BE2C (cell line): ENCODE measurements around the gene BHLHE40.

Experiments used
- DNase-seq: peaks from one replicate; pipeline ENCODE4 v3.0.0-alpha.2; 2020
- H3K27me3 ChIP-seq: fragments of 250-450 bp; sonication (Bioruptor Pico); 2 replicates; pipeline ENCODE4 v1.5.1; 2020; ENCODE audit warnings: mild to moderate bottlenecking
- H3K36me3 ChIP-seq: fragments of 250-450 bp; sonication (Bioruptor Pico); 2 replicates; pipeline ENCODE4 v1.5.1; 2020; ENCODE audit warnings: mild to moderate bottlenecking
- H3K4me1 ChIP-seq: fragments of 250-450 bp; sonication (Bioruptor Pico); 2 replicates; pipeline ENCODE4 v1.5.1; 2020
- H3K4me3 ChIP-seq: 2 replicates; pipeline ENCODE4 v1.5.1; 2011; ENCODE audit warnings: low read depth, low read length
- H3K9me3 ChIP-seq: fragments of 250-450 bp; sonication (Bioruptor Pico); 2 replicates; pipeline ENCODE4 v1.5.1; 2020
- TF ChIP-seq, protein P1 (sequence below): IDR thresholded peaks from 2 replicates; pipeline ENCODE4 v1.5.1; 2012; ENCODE audit warnings: mild to moderate bottlenecking, low read depth, low read length

BHLHE40 gene

DNA sequence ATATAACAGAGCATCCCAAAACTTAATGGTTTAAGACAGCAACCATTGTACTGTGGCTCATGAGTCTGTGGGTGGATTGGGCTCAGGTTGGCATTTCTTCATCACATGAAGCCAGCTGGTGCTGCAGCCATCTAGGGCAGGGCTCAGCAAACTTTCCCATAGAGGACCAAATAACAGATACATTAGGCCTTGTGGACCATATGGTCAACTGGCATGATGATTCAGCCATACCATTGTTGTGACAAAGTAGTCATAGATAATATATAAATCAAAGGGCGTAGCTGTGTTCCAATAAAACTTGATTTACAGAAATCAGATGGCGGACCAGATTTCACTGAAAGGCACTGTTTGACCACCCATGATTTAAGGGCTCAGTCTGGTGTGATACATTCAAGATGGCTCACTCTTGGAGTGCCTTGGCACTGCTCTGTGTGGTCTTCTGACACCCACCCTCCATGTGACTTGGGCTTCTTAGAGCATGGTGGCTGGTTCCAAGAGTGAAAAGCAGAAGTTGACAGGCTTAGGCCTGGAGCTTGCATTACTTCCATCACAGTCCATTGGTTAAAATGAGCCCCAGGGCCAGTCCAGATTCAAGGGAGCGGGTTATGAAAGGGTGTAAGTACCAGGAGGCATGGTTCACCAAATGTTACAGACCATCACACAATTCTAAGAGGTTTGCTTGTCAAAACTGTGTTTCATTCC, 40.8 kb upstream of the BHLHE40 start:
- no peaks in the 10 kb centered on the region for H3K27me3 ChIP-seq
- no peak for DNase-seq
- TF ChIP-seq, protein P1, sequence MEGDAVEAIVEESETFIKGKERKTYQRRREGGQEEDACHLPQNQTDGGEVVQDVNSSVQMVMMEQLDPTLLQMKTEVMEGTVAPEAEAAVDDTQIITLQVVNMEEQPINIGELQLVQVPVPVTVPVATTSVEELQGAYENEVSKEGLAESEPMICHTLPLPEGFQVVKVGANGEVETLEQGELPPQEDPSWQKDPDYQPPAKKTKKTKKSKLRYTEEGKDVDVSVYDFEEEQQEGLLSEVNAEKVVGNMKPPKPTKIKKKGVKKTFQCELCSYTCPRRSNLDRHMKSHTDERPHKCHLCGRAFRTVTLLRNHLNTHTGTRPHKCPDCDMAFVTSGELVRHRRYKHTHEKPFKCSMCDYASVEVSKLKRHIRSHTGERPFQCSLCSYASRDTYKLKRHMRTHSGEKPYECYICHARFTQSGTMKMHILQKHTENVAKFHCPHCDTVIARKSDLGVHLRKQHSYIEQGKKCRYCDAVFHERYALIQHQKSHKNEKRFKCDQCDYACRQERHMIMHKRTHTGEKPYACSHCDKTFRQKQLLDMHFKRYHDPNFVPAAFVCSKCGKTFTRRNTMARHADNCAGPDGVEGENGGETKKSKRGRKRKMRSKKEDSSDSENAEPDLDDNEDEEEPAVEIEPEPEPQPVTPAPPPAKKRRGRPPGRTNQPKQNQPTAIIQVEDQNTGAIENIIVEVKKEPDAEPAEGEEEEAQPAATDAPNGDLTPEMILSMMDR: no peak

DNA sequence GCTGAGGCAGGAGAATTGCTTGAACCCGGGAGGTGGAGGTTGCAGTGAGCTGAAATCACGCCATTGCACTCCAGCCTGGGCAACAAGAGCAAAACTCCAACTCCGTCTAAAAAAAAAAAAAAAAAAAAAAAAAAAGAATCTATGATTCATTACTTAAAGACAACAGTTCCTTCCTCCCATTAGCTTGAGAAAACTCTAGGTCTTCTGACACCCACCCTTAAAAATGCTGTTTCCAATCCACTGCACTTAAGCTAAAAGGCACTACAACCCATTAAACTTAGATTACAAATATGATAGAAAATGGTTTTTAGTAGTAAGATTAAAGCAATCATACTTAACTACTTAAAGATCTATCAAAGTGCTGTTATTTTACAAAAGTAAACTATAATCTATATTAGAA, 40.0 kb upstream of the BHLHE40 start:
- no peaks in the 10 kb centered on the region for H3K36me3 ChIP-seq
- H3K4me1 ChIP-seq: no peaks in the 10 kb centered on the region
- TF ChIP-seq, protein P1: no peak
- H3K4me3 ChIP-seq: no peak overlapping the region
- H3K27me3 ChIP-seq: no peaks in the 10 kb centered on the region
- H3K9me3 ChIP-seq: no peaks in the 10 kb centered on the region
- no peak for DNase-seq

More for the DNA sequence above, 40.8 kb upstream of the BHLHE40 start:
- H3K9me3 ChIP-seq: no peaks in the 10 kb centered on the region
- no peak overlapping the region for H3K4me3 ChIP-seq
- H3K4me1 ChIP-seq: no peaks in the 10 kb centered on the region
- no peaks in the 10 kb centered on the region for H3K36me3 ChIP-seq

DNA sequence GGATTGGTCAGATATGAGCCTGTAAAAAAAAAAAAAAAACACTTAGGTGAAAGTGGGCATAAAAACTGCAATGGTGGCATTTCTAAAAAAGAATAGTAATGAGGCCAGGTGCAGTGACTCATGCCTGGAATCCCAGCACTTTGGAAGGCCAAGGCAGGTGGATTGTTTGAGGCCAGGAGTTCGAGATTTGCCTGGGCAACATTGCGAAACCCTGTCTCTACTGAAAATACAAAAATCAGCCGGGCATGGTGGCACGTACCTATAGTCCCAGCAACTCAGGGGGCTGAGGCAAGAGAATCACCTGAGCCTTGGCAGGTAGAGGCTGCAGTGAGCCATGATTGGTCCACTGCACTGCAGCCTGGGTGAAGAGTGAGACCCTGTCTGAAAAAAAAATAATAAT, 38.3 kb upstream of the BHLHE40 start:
- no peak for DNase-seq
- Histone ChIP-seq H3K27me3 (no peaks in the 10 kb centered on the region), H3K9me3 (no peaks in the 10 kb centered on the region), H3K36me3 (no peaks in the 10 kb centered on the region), H3K4me1 (no peaks in the 10 kb centered on the region), H3K4me3 (no peak overlapping the region)
- TF ChIP-seq, protein P1: no peak

DNA sequence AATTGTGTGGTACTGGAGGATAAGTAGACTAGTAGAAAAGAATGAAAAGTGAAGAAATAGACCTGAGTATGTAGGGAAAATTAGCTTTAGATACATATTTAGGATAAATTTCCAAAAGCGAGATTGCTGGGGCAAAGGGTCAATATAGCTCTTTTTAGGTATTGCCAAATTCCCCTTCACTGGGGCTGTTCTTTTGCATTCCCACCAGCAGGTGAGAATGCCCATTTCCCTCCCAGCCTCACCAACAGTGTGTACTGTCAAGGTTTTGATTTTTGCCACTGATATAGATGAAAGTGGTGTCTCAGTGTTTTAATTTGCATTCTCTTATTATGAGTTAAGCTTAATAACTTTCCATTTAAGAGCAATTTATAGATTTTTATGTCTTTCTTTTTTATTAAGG, 35.7 kb upstream of the BHLHE40 start:
- Histone ChIP-seq H3K4me1 (no peaks in the 10 kb centered on the region), H3K36me3 (no peaks in the 10 kb centered on the region), H3K9me3 (no peaks in the 10 kb centered on the region), H3K4me3 (no peak overlapping the region), H3K27me3 (no peaks in the 10 kb centered on the region)
- TF ChIP-seq, protein P1: peak; percentile 30; the same call in 1 of the 2 replicates
- no peak for DNase-seq

DNA sequence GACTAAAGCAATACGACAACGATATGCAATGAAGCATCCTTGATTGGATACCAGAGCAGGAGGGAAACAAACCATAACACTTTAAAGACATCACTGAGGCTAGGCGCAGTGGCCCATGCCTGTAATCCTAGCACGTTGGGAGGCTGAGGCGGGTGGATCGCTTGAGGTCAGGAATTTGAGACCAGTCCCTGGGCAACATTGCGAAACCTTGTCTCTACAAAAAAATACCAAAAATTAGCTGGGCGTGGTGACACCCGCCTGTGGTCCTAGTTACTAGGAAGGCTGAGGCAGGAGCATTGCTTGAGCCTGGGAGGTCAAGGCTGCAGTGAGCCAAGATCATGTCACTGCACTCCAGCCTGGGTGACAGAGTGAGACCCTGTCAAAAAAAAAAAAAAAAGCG, 33.9 kb upstream of the BHLHE40 start:
- H3K4me3 ChIP-seq: no peak overlapping the region
- TF ChIP-seq, protein P1: no peak
- H3K9me3 ChIP-seq: no peaks in the 10 kb centered on the region
- DNase-seq: no peak
- no peaks in the 10 kb centered on the region for H3K4me1 ChIP-seq
- no peaks in the 10 kb centered on the region for H3K27me3 ChIP-seq
- H3K36me3 ChIP-seq: no peaks in the 10 kb centered on the region

DNA sequence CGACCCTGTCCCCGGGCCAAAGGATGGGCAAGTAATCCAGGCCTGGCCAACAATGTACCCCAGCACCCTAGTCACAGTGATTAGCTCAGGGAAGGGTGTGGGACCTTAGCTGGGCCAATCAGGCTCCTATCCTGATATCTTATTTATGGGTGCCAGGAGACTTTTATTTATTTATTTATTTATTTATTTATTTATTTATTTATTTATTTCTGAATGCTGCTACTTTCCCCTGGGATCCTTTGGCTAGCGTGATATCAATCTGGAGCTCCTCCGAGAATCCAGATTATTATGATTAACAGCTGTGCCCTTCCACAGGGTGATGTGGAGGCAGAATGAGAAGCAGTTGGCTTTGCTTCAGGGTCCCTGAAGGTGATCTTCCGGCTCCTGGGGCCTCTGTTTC, 32.2 kb upstream of the BHLHE40 start:
- Histone ChIP-seq H3K4me1 (no peaks in the 10 kb centered on the region), H3K4me3 (no peak overlapping the region), H3K36me3 (no peaks in the 10 kb centered on the region), H3K9me3 (no peaks in the 10 kb centered on the region), H3K27me3 (no peaks in the 10 kb centered on the region)
- no peak for DNase-seq
- TF ChIP-seq, protein P1: no peak
